Measurements from ENCODE around the gene GNAZ. TPM values are rescaled to one million over a fixed set of nuclear protein-coding genes. Genes with fewer than 3 reads are reported as not detected.

Gene GNAZ
- total RNA-seq, 4 donors from 2014 or later: 0.64 to 9.9 (median 2.6) TPM

- no peaks in the 10 kb centered on the region for H3K9me3 ChIP-seq
- H3K36me3 ChIP-seq: no peaks in the 10 kb centered on the region
- H3K27me3 ChIP-seq: no peaks in the 10 kb centered on the region
- no peak overlapping the region for H3K4me3 ChIP-seq
- TF ChIP-seq POLR2A (IDR thresholded peaks at IDR 0.05) (no peak), CTCF (IDR thresholded peaks at IDR 0.05) (no peak)
- no peak overlapping the region for H3K27ac ChIP-seq
- 92 to 93% methylated on average over 3 to 6 of the region's 7 CpGs for WGBS, 2 donors
- intact Hi-C loops (cut with DNase I): loop anchor here (5.0 kb wide), 1 partner anchor 158 kb away; no protein-coding TSS in a partner anchor
- DNase-seq: no peak
- H3K4me1 ChIP-seq: no peaks in the 10 kb centered on the region
Observed at GRCh38 chr22:23120415-23120899, 50.1 kb downstream of the GNAZ start.

- no peaks in the 10 kb centered on the region for H3K4me1 ChIP-seq
- H3K27me3 ChIP-seq: no peaks in the 10 kb centered on the region
- WGBS, 2 donors: 86 to 88% methylated on average over 3 to 4 of the region's 4 CpGs
- intact Hi-C loops (cut with DNase I): loop anchor here (5.0 kb wide), 1 partner anchor 159 kb away; no protein-coding TSS in a partner anchor
- no peaks in the 10 kb centered on the region for H3K9me3 ChIP-seq
- TF ChIP-seq POLR2A (IDR thresholded peaks at IDR 0.05) (no peak), CTCF (IDR thresholded peaks at IDR 0.05) (no peak)
- no peak overlapping the region for H3K4me3 ChIP-seq
- H3K36me3 ChIP-seq: no peaks in the 10 kb centered on the region
- DNase-seq: no peak
- H3K27ac ChIP-seq: no peak overlapping the region
Observed at GRCh38 chr22:23121000-23121421, 50.7 kb downstream of the GNAZ start.

- WGBS, 2 donors: 76 to 82% methylated on average over 9 of the region's 9 CpGs
- TF ChIP-seq POLR2A (IDR thresholded peaks at IDR 0.05): no peak
- TF ChIP-seq CTCF (IDR thresholded peaks at IDR 0.05): no peak
- Histone ChIP-seq H3K9me3 (no peaks in the 10 kb centered on the region), H3K27me3 (no peaks in the 10 kb centered on the region), H3K4me3 (no peak overlapping the region), H3K36me3 (no peaks in the 10 kb centered on the region), H3K4me1 (no peaks in the 10 kb centered on the region), H3K27ac (no peak overlapping the region)
- DNase-seq: no peak
- intact Hi-C loops (cut with DNase I): loop anchor here (5.0 kb wide), 1 partner anchor 159 kb away; no protein-coding TSS in a partner anchor
Observed at GRCh38 chr22:23121424-23121823, 51.1 kb downstream of the GNAZ start.

GRCh38 chr22:23122216-23122957 lies 52.1 kb downstream of the GNAZ start:
- H3K9me3 ChIP-seq: no peaks in the 10 kb centered on the region
- no peak for DNase-seq
- H3K4me1 ChIP-seq: no peaks in the 10 kb centered on the region
- H3K27me3 ChIP-seq: no peaks in the 10 kb centered on the region
- 88 to 89% methylated on average over 3 to 10 of the region's 13 CpGs for WGBS, 2 donors
- H3K27ac ChIP-seq: no peak overlapping the region
- TF ChIP-seq POLR2A (IDR thresholded peaks at IDR 0.05): no peak
- no peak for TF ChIP-seq CTCF (IDR thresholded peaks at IDR 0.05)
- H3K36me3 ChIP-seq: no peaks in the 10 kb centered on the region
- no peak overlapping the region for H3K4me3 ChIP-seq
- intact Hi-C loops (cut with DNase I): loop anchor here (5.0 kb wide), 1 partner anchor 160 kb away; no protein-coding TSS in a partner anchor

All from esophagus squamous epithelium (tissue), 5 donors.